MM.1S (cell line): ENCODE results near the gene AKR1C3.

Source experiments
- CTCF ChIP-seq: fragments of 300-600 bp; sonication (generic); IDR thresholded peaks from 2 replicates; pipeline ENCODE4 v1.5.1; 2016; ENCODE audit warnings: antibody characterized with exemption, low read length, mixed read lengths
- EZH2 ChIP-seq: fragments of 300-600 bp; sonication (generic); optimal IDR thresholded peaks from 2 replicates; pipeline ENCODE3; 2017; ENCODE audit warnings: low read depth, mild to moderate bottlenecking, antibody characterized with exemption, low read length, mixed read lengths
- EZH2phosphoT487 ChIP-seq: fragments of 300-600 bp; sonication (generic); IDR thresholded peaks from 2 replicates; pipeline ENCODE4 v1.6.1; 2018; ENCODE audit warnings: antibody characterized with exemption, low read length

- TF ChIP-seq CTCF: no peak
- no peak for TF ChIP-seq EZH2phosphoT487
- no peak for TF ChIP-seq EZH2
Measured at GRCh38 chr10:5142199-5142598, 48.0 kb downstream of the AKR1C3 start.
